Stimulated activated CD4-positive, alpha-beta T cell treated with anti-CD3 and anti-CD28 coated beads, Interleukin-4, amount 100 ng/mL, for 4 hours (primary cell): ENCODE data around the gene EEF2.

Experiments used
- DNase-seq, 2 experiments: peaks; one replicate each; pipeline ENCODE4 v3.0.0-alpha.2; 2020

Gene EEF2

DNA sequence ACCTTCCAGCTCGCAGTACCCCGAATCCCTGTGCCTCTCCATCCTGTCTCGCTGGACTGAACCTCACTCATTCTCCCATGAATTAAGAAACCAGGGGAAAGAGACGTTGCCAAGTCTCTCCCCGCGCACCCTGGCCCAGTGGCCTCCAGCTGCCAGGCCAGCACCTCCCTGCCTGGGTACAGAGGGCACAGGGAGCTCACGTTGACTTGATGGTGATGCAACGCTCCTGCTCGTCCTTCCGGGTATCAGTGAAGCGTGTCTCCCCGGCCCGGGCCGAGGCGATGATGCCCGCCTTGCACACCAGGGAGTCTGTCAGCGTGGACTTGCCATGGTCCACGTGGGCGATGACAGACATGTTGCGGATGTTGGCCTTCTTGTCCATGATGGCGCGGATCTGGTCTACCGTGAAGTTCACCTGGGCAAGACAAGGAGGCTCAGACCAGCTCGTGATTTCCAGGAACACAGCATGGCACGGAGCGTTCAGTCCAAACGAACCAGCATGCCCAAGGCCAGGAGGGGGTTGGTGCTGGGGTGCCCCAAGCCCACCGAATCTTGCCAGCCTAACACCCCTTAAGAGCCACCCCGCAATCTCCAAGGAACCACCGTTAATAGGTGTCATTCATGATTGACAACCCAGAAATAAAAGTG is 1.2 kb downstream of the EEF2 start:
- no peak for DNase-seq

GRCh38 chr19:3983542-3983914 is 1.7 kb downstream of the EEF2 start:
- DNase-seq, result no peak

- DNase-seq, result no peak
These were observed 2.3 kb downstream of the EEF2 start for GRCh38 chr19:3982701-3983541.

DNA sequence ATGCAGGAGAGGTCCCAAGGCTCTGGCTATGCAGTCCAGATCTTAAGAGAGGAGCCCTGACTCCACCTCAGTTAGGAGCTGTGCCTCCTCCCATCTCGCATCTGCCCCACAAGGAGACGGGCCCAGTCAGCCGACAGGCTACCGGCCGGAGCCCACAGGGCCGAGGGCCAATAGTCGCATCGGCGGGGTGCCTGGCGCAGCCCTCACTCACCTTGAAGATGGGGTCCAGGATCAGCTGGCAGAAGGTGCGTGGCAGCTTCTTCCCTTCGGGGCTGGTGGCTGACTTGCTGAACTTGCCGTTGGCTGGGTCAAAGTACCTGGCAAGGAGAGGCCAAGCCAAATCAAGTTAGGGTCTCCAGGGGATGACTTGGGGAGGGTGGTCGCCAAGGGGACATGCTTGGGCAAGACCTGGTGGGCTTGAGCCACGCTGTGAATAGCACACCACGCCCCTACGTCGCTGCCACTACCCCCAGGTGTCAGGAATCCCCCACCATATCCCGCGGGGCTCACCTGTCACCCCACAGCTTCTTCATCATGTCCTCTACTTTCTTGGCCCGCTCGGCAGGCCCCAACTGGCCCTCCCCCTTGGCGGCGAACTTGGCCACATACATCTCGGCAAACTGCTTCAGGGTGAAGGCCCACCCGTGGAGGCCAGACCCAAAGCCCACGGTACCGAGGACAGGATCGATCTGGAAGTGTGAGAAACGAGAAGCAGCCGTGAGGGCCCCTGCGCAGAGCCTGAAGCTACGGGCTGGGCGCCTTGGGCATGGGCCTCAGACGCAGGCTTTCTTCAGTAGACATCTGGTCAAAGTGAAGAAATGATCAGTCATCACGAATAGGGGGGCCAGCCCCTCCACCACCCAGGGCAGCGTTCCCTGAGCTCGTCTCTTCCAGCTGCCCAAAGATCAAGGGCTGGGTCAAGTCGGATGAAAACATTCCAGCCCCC is 3.3 kb downstream of the EEF2 start:
- no peak for DNase-seq

- no peak for DNase-seq
These were observed 3.9 kb downstream of the EEF2 start for GRCh38 chr19:3981373-3981735.

GRCh38 chr19:3980353-3981251 is 4.7 kb downstream of the EEF2 start:
- no peak for DNase-seq

GRCh38 chr19:3979674-3980352 is 5.5 kb downstream of the EEF2 start:
- no peak for DNase-seq

GRCh38 chr19:3979289-3979673 is 6.0 kb downstream of the EEF2 start:
- DNase-seq, result no peak

DNA sequence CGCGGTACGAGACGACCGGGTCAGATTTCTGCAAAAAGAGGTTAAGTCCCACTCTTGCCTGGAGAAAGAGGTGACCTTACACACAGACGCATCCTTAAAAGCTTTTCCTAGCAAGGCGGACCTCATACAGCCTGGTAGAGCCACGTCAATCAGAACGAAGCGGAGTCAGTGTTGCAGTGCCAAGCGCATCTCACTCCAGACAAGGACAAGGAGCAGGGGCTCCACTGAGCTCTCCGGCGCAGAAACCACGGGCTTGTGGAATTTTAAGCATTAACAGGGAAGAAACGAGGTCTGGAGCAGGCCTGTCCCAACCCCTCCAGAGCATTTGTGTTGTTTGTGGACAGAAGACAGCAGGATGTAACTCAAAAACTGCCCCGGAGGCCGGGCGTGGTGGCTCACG is 7.1 kb downstream of the EEF2 start:
- no peak for DNase-seq

- no peak for DNase-seq
These were observed 7.8 kb downstream of the EEF2 start for GRCh38 chr19:3977242-3978143.

DNA sequence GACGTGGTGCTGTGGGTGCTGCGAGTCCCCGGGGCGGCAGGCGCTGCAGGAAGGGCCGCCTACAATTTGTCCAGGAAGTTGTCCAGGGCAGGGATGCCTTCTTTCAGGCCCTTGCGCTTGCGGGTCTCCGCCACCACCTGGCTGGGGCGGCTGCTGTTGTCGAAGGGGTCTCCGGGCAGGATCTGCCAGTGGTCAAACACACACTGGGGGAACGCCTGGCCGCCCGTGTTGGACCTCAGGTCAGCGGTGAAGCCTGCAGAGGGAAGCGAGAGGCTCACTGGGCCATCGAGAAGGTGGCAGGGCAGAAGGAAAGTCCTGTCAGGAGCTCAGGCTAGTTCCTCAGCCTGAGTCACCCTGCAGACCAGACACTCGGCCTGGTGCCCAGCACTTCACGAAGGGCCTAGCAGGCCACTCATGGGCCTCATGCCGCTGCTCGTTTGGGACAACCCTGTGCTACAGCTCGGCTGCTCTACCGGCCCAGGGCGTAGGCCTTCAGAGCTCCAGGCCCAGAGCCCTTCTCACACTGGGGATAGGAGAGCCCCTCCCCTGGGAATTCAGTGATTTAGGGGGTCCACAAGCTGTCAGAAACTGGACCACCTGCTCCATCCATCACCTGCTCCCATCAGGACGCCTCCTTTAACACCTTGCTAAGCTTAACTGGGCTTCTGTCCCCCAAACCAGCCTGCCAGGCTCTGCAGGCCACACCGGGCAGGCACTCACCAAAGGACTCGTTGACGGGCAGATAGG is 8.6 kb downstream of the EEF2 start:
- no peak for DNase-seq

DNA sequence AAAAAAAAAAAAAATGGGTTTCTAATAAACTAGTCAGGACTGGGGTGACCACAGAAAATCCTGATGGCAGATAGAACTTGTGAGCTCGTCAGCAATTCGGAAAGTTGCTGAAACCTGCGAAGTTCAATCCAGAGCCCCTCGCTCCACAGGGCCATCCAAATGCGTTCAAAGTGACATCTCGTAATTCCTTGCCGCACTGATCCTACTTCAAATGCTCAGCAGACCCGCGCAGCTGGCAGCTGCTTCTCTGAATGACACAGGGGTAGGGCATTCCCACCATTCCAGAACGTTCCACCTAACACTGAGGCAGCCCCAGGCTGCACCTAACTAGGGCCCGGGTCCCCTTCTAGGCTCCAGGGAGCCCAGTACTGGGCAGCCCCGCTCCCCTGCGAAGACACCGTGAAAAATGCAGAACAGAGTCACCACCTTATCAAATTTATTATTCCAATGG is 9.6 kb downstream of the EEF2 start:
- DNase-seq, result no peak

- no peak for DNase-seq
These were observed 10.1 kb downstream of the EEF2 start for GRCh38 chr19:3975144-3975543.

DNA sequence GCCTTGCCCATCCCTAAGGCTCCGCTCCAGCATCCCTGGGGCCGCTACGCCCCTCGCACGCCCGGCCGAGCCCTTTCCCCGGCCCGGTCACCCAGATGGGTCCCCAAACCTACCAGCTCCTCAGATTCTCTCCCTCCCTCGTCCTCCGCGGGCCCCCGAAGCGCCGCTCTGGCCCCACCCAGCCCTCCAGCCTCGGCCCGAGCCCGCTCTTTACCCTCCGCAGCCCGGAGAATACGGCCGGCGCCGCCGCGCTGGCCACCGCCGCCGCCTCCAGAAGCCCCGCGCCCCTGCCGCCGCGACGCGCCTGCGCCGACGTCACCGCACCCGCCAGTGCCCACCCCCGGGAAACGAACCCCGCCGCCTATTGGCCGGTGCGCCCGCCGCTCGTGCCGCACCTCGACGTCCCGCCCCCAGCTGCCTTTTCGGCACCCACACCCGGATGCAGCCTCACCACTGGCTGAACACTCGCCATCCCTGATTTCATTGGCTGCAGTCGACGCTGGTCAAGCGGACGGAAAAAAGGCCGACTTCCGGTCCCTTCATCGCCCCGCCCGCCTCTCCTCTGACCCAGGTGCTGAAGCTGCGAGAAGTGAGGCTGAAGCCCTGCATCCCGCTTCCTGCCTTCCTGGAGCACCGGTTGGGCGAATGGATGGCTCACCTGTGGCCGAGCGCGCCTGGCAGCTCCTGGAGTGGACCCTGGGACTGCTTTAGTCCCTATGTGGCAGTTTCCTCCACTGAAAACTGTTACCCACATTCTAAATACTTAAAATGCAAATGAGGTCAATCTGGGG is 14.3 kb downstream of the EEF2 start, which contains the start of gene DAPK3:
Gene DAPK3 (minus strand): TSS at position 292 of the 791 bp plus-strand sequence. CDS start 1,364 bp downstream, outside the sequence.
- DNase-seq, result peak; percentile 88 to 93

DNA sequence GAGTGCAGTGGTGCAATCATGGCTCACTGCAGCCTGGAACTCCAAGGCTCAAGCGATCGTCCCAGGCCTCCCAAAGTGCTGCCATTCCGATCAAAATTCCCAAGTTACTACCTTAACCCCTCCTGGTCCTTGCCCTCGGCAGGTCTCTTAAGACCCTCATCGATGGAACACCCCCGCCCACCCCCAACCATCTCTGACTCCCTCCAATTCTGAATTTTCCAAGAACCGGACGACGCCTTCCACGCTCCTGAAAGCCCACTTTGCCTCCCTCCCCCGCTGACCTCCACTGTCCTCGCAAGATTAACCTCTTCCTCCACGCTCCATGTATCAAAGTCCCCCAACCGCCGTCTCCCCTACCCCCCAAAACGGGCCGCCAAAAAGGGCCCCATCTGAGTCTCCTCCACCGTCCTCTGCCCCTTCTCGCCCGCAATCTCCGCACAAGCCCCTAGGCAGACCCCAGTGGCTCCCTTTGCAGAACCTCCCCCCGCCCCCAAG is 14.9 kb downstream of the EEF2 start:
- DNase-seq, result no peak

GRCh38 chr19:3969435-3970312 is 15.6 kb downstream of the EEF2 start:
- no peak for DNase-seq
